Skeletal muscle satellite cell (primary cell): ENCODE results near the gene EPC1.
A peak's percentile ranks its signal among the peaks of the same experiment; 100 is the strongest.
"Not testable (repeated sequence)": the region's sequence is repeated elsewhere in the genome, so short reads cannot be mapped to it uniquely, and the experiment has no call there.

ENCODE experiments used
- H3K27me3 ChIP-seq: 2 replicates; pipeline ENCODE4 v1.7.0; 2013; ENCODE audit warnings: low read length; ENCODE audit not compliant: control insufficient read depth, insufficient read depth
- H3K36me3 ChIP-seq: 2 replicates; pipeline ENCODE4 v1.7.0; 2013; ENCODE audit warnings: mild to moderate bottlenecking, control low read depth, low read length; ENCODE audit not compliant: insufficient read depth
- H3K4me1 ChIP-seq: 2 replicates; pipeline ENCODE4 v1.7.0; 2013; ENCODE audit warnings: low read length; ENCODE audit not compliant: control insufficient read depth, insufficient read depth
- H3K4me2 ChIP-seq: 2 replicates; pipeline ENCODE4 v1.7.0; 2013; ENCODE audit warnings: mild to moderate bottlenecking, low read length
- H3K4me3 ChIP-seq: 2 replicates; pipeline ENCODE4 v1.7.0; 2013; ENCODE audit warnings: low read length
- H3K9ac ChIP-seq: 2 replicates; pipeline ENCODE4 v1.7.0; 2013; ENCODE audit warnings: mild to moderate bottlenecking, low read depth, low read length, moderate library complexity
- H3K9me3 ChIP-seq: replicated peaks from 2 replicates; pipeline ENCODE4 v1.7.0; 2013; ENCODE audit warnings: mild to moderate bottlenecking, control low read depth, low read length

Gene EPC1

DNA sequence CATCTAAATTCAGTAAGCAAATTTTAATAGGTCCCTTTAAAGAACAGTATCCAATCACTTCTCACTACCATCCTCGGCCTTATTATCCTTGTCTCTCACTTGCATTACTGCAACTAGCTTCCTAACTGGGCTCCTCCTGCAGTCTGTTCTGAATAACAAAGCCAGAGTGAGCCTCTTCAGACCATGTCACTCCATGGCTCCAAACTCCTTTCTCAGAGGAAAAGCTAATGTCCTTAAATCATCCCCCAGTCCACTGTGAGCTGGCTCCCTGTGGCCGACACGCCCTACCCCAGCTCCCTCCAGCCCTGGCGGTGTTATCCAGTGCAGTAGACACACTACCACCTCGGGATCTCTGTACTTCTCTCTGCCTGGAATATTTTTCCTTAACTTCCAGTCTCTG lies 80.0 kb downstream of the EPC1 start:
- Histone ChIP-seq H3K36me3 (peaks cover 45% of the 10 kb centered on the region), H3K9ac (no peak overlapping the region)

DNA sequence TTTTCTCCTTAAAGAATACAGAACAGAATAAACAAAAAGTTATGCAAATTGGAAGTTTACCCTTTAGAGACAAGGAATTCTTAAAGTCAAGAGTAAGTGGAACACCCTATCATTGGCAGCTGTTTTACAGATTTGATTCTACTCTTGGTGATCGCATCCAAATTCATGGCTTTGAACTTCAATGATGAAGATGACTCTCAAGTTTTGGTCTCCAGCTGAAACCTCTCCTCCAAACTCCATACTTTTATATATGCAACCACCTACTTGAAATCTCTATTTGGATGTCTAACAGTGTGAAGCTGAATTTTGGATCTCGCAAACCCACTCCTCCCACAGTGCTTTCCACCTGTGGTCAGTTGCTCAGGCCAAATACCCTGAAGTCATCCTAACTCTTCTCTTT lies 80.4 kb downstream of the EPC1 start:
- Histone ChIP-seq H3K4me2 (no peak overlapping the region), H3K9ac (no peak overlapping the region), H3K9me3 (no peaks in the 10 kb centered on the region), H3K4me1 (no peaks in the 10 kb centered on the region), H3K36me3 (peaks cover 41% of the 10 kb centered on the region), H3K4me3 (no peak overlapping the region), H3K27me3 (no peaks in the 10 kb centered on the region)

More for the DNA sequence above, 80.0 kb downstream of the EPC1 start:
- Histone ChIP-seq H3K4me2 (no peak overlapping the region), H3K4me3 (no peak overlapping the region), H3K9me3 (no peaks in the 10 kb centered on the region), H3K27me3 (no peaks in the 10 kb centered on the region), H3K4me1 (no peaks in the 10 kb centered on the region)

DNA sequence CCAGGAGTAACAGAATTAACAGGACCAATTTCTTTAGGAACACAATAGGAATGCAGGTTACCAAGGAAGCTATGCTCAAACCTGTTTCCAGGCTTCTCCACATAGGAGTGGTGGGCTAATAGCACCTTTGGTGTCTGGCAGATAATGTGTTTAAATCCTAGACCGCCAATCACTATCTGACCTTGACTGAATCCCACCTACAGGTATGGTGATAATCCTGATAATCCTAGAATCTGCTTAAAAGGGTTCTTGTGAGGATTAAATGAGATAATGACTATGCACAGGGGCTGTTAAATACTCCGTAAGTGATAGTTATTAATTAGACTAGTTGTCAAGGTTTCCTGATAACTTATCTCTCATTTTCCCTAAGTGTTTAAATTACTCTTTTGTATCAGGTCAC lies 81.2 kb downstream of the EPC1 start:
- Histone ChIP-seq H3K27me3 (no peaks in the 10 kb centered on the region), H3K9me3 (no peaks in the 10 kb centered on the region), H3K9ac (no peak overlapping the region), H3K4me1 (no peaks in the 10 kb centered on the region), H3K4me3 (no peak overlapping the region), H3K36me3 (peaks cover 33% of the 10 kb centered on the region), H3K4me2 (no peak overlapping the region)

DNA sequence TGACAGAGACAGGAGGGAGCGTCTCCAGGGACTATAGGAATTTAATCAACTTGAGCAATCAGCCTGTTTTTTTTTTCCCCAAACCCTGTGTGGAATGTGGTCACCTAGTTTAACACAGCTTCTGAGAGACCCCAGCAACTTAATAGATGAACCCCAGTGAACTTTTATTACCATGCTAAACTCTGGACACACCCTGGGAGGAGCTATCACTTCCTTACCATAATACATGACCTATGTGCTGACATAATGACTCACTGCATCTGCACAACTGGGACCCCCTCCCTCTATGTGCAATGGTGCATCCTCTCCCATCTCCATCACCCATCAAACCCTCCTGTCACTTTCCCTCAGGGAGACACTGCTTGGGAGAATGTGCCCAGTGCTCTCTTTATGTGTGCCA lies 83.7 kb downstream of the EPC1 start:
- Histone ChIP-seq H3K9ac (no peak overlapping the region), H3K27me3 (no peaks in the 10 kb centered on the region)

DNA sequence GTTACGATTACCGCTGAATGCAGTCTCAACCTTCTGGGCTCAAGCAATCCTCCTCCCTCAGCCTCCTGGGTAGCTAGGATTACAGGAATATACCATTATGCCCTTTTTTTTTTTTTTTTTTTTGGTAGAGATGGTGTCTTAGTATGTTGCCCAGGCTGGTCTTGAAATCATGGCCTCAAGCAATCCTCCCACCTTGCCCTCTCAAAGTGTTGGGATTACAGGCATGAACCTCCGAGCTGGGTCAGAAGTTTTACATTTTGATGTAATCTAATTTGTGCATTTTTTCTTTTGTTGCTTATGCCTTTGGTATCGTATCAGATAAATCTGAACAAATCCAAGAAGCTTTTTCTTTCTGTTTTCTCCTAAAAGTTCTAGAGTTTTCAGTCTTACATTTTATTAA lies 87.4 kb downstream of the EPC1 start:
- Histone ChIP-seq H3K4me3 (no peak overlapping the region), H3K9me3 (no peaks in the 10 kb centered on the region), H3K36me3 (no peaks in the 10 kb centered on the region), H3K9ac (no peak overlapping the region), H3K4me1 (no peaks in the 10 kb centered on the region), H3K4me2 (no peak overlapping the region), H3K27me3 (no peaks in the 10 kb centered on the region)

More for the DNA sequence above, 83.7 kb downstream of the EPC1 start:
- Histone ChIP-seq H3K36me3 (peaks cover 13% of the 10 kb centered on the region), H3K9me3 (no peaks in the 10 kb centered on the region), H3K4me1 (no peaks in the 10 kb centered on the region), H3K4me2 (no peak overlapping the region), H3K4me3 (no peak overlapping the region)

DNA sequence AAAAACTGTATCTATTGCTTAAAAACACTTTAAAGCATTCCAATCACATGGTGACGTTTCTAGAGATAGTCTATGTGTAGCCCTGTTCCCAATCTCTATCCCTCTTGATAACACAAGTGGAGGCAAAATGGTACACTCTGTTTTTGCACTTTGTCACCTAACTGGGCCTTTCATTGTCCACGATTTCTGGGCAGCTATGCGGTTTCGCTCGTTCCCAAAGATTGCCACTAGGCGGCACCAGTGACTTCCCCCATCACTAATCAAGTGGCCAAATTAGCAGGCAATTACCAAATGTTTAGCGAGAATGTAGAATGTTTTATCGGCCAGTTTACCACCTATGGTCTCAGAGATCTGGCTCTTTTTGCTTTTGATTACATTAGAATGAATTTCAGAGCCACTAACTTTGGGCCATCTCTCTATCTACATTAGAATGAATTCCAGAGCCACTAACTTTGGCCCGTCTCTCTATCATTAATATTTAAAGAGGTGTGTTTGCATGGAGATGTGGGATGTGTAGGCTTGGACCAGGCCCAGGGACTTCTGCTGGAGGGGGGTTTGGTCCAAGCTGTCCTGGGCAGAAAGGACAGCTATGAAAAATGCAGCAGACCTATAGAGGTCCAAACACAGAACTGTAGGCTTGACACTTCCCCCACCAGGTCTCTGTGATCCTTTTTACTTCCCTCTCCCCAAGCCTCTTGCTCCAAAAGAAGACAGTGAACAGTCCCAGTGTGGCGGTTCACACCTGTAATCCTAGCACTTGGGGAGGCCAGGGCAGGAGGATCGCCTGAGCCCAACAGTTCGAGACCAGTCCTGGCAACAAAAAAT lies 90.1 kb downstream of the EPC1 start:
- Histone ChIP-seq H3K4me3 (no peak overlapping the region), H3K9me3 (no peaks in the 10 kb centered on the region), H3K4me2 (peak overlapping the region; percentile 6), H3K4me1 (no peaks in the 10 kb centered on the region), H3K27me3 (no peaks in the 10 kb centered on the region), H3K36me3 (no peaks in the 10 kb centered on the region), H3K9ac (no peak overlapping the region)

DNA sequence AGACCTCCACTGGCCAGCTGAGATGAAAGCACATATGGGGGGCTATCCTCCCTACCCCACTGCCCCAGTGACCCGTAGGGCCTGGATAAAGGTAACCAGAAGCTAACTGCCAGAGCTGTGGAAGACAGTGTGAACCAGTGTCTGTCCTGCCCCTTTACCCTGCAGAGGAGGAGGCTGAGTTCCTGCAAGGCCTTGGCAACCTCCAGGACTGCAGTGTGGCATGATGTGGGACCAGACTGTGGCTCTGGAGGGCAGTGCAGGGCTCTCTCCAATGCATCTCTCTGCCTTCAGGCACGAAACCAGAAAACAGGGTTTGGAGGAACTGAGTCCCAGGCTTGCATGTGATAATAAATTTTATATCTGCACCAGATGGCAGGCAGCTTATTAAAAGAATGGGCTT lies 93.1 kb downstream of the EPC1 start:
- Histone ChIP-seq H3K4me2 (no peak overlapping the region), H3K27me3 (peaks cover 5% of the 10 kb centered on the region), H3K4me3 (no peak overlapping the region), H3K9ac (no peak overlapping the region), H3K9me3 (no peaks in the 10 kb centered on the region), H3K36me3 (no peaks in the 10 kb centered on the region), H3K4me1 (no peaks in the 10 kb centered on the region)

DNA sequence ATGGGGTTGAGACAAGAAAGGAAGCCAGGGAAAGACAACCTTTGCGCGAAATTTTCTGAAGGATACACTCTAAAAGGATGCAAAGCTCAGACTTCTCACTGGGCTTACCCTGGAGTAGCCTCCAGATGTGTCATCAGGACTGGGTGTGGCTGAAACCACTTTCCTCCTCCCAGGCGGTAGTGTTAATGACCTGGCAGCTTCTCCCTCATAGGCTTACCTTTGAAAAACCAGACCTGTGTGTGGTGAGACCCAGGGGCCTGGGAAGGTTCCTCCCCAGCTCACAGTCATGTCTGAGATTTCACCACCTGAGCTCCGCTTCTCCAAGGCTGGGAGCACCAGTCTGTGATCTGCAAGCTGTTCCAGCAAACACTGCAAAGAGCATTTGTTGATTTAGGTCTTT lies 93.7 kb downstream of the EPC1 start:
- H3K36me3 ChIP-seq, result no peaks in the 10 kb centered on the region
- H3K4me1 ChIP-seq, result no peaks in the 10 kb centered on the region
- no peak overlapping the region for H3K4me3 ChIP-seq
- no peaks in the 10 kb centered on the region for H3K9me3 ChIP-seq
- H3K27me3 ChIP-seq, result peaks cover 5% of the 10 kb centered on the region
- H3K9ac ChIP-seq, result no peak overlapping the region
- H3K4me2 ChIP-seq, result no peak overlapping the region

DNA sequence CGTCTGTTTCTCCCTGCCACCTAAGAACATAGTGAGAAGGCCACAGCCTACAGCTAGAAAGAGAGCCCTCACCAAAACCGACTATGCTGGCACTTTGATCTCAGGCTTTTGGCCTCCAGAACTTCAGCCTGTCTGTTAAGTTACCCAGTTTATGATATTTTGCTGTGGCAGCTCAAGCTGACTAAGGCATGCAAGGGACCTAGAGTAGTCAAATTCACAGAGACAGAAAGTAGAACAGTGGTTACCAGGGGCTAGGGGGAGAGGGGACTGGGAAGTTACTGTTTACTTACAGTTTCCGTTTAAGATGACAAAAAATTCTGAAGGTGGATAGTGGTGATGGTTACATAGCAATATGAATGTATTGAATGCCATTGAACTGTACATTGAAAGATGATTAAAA lies 96.5 kb downstream of the EPC1 start:
- H3K9me3 ChIP-seq, H3K27me3 ChIP-seq, H3K4me2 ChIP-seq, H3K9ac ChIP-seq, H3K36me3 ChIP-seq, H3K4me3 ChIP-seq, H3K4me1 ChIP-seq: not testable (repeated sequence)

DNA sequence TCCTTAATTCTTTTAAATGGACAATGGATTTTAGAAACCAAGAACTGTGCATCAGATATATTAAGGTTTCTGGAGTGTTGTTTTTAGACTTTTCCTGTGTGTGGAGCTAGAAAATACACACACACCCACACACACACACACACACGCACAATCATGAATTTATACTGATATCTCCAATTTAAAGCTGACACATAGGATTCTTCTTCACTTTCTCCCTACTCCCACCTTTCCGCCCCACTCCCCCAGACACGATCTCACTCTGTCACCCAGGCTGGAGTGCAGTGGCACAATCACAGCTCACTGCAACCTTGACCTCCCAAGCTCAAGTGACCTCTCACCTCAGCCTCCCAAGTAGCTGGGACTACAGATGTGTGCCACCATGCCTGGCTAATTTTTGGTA lies 100.3 kb downstream of the EPC1 start:
- H3K27me3 ChIP-seq, result peaks cover 4% of the 10 kb centered on the region
- no peaks in the 10 kb centered on the region for H3K9me3 ChIP-seq
- H3K36me3 ChIP-seq, result no peaks in the 10 kb centered on the region
- H3K9ac ChIP-seq, result no peak overlapping the region
- H3K4me2 ChIP-seq, result no peak overlapping the region
- no peak overlapping the region for H3K4me3 ChIP-seq
- H3K4me1 ChIP-seq, result no peaks in the 10 kb centered on the region

DNA sequence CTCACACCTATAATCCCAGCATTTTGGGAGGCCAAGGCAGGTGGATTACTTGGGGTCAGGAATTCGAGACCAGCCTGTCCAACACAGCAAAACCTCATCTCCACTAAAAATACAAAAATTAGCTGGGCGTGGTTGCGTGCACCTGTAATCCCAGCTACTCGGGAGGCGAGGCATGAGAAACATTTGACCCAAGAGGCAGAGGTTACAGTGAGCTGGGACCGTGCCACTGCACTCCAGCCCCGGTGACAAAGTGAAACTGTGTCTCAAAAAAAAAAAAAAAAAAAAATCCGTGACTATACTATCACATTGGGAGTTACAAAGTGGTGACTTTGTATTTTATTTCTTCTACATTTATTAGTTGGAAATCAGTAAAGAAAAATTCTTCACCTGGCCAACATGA lies 101.2 kb downstream of the EPC1 start:
- H3K9ac ChIP-seq, result no peak overlapping the region
- H3K9me3 ChIP-seq, result no peaks in the 10 kb centered on the region

More for the DNA sequence above, 101.2 kb downstream of the EPC1 start:
- Histone ChIP-seq H3K4me1 (no peaks in the 10 kb centered on the region), H3K4me3 (no peak overlapping the region), H3K27me3 (no peaks in the 10 kb centered on the region), H3K4me2 (no peak overlapping the region), H3K36me3 (no peaks in the 10 kb centered on the region)
